ENCODE measurements around the gene EPS8. TPM values are rescaled to one million over a fixed set of nuclear protein-coding genes. Genes with fewer than 3 reads are reported as not detected.

Gene EPS8
- polyA plus RNA-seq, 1 of the 3 experiments (the other 2 are of a cell fraction), result 19.8 TPM

- no peak for DNase-seq
- peaks cover 0 to 3% of the 10 kb centered on the region in 2 experiments for H3K36me3 ChIP-seq (replicated peaks in 1 of 2; ENCODE audit: control insufficient read depth in 1 of 2, insufficient read depth in 2 of 2, low read length in 1 of 2)
- H3K9me2 ChIP-seq, result no peaks in the 10 kb centered on the region
- peaks cover 26% of the 10 kb centered on the region for H3K79me2 ChIP-seq (ENCODE audit: insufficient read depth)
- H3K4me3 ChIP-seq (ENCODE audit: low read depth in 2 of 2, low read length in 1 of 2), result no peak overlapping the region
- H3K4me2 ChIP-seq, result no peak overlapping the region
- CTCF ChIA-PET, result interaction anchor here (0.7 to 1.4 kb wide), 2 partner anchors 63 to 282 kb away, joined by 3 to 4 read pairs; no protein-coding TSS in a partner anchor
- H3K9me3 ChIP-seq, result no peaks in the 10 kb centered on the region
- no peaks in the 10 kb centered on the region for H3F3A ChIP-seq (replicated peaks; ENCODE audit: insufficient read depth)
- H3K27ac ChIP-seq (ENCODE audit: low read depth in 2 of 2, low read length in 1 of 2), result no peak overlapping the region
- H4K20me1 ChIP-seq (ENCODE audit: insufficient read depth), result no peaks in the 10 kb centered on the region
- 77% methylated on average over 6 of the region's 6 CpGs for WGBS (ENCODE audit: low lambda C conversion rate)
- POLR2A ChIA-PET, result no interaction called here
- H3K27me3 ChIP-seq (ENCODE audit: insufficient read depth), result no peaks in the 10 kb centered on the region
- H3K9ac ChIP-seq, result no peak overlapping the region
- H2AFZ ChIP-seq (ENCODE audit: low read depth), result no peak overlapping the region
- no peak for TF ChIP-seq MEF2A (IDR thresholded peaks at IDR 0.05; ENCODE audit: borderline replicate concordance, low read depth)
- peaks cover 0 to 16% of the 10 kb centered on the region in 2 experiments; a peak in 1 of 4 replicates for H3K4me1 ChIP-seq (ENCODE audit: control insufficient read depth in 1 of 2, insufficient read depth in 2 of 2, low read depth in 1 of 2, low read length in 1 of 2)
These were observed 79.6 kb downstream of the EPS8 start for GRCh38 chr12:15709551-15709950.

- Histone ChIP-seq H3K9ac (no peak overlapping the region), H3K4me1 (ENCODE audit: control insufficient read depth in 1 of 2, insufficient read depth in 2 of 2, low read depth in 1 of 2, low read length in 1 of 2) (peaks cover 0 to 16% of the 10 kb centered on the region in 2 experiments; a peak in 1 of 4 replicates), H3K9me2 (no peaks in the 10 kb centered on the region), H3K27ac (ENCODE audit: low read depth in 2 of 2, low read length in 1 of 2) (no peak overlapping the region), H2AFZ (ENCODE audit: low read depth) (no peak overlapping the region), H4K20me1 (ENCODE audit: insufficient read depth) (no peaks in the 10 kb centered on the region), H3K9me3 (no peaks in the 10 kb centered on the region), H3F3A (replicated peaks; ENCODE audit: insufficient read depth) (no peaks in the 10 kb centered on the region), H3K36me3 (replicated peaks in 1 of 2; ENCODE audit: control insufficient read depth in 1 of 2, insufficient read depth in 2 of 2, low read length in 1 of 2) (peaks cover 0 to 3% of the 10 kb centered on the region in 2 experiments), H3K4me3 (ENCODE audit: low read depth in 2 of 2, low read length in 1 of 2) (no peak overlapping the region), H3K79me2 (ENCODE audit: insufficient read depth) (peaks cover 30% of the 10 kb centered on the region), H3K4me2 (no peak overlapping the region), H3K27me3 (ENCODE audit: insufficient read depth) (no peaks in the 10 kb centered on the region)
- ChIA-PET CTCF (no interaction called here), POLR2A (no interaction called here)
- WGBS (ENCODE audit: low lambda C conversion rate), result 98% methylated on average over 2 of the region's 2 CpGs
- no peak for DNase-seq
- TF ChIP-seq IRF3 (IDR thresholded peaks at IDR 0.05; ENCODE audit: low read depth, low read length) (no peak), GABPA (IDR thresholded peaks at IDR 0.05; ENCODE audit: low read depth) (no peak), TAF1 (IDR thresholded peaks at IDR 0.05; ENCODE audit: borderline replicate concordance, low read depth, low read length) (no peak), CHD2 (IDR thresholded peaks at IDR 0.05; ENCODE audit: low read length, partially characterized antibody) (no peak)
These were observed 80.7 kb downstream of the EPS8 start for GRCh38 chr12:15708396-15709076.

- no peak for DNase-seq
- no peak overlapping the region for H3K4me2 ChIP-seq
- TF ChIP-seq JUND (IDR thresholded peaks at IDR 0.05) (no peak), ELF1 (IDR thresholded peaks at IDR 0.05) (no peak), USF2 (IDR thresholded peaks at IDR 0.05; ENCODE audit: borderline replicate concordance, low read depth, low read length) (no peak)
- no peak overlapping the region for H3K4me3 ChIP-seq (ENCODE audit: low read depth in 2 of 2, low read length in 1 of 2)
- CTCF ChIA-PET, result no interaction called here
- no peak overlapping the region for H2AFZ ChIP-seq (ENCODE audit: low read depth)
- no peaks in the 10 kb centered on the region for H3K9me2 ChIP-seq
- H3K27me3 ChIP-seq (ENCODE audit: insufficient read depth), result no peaks in the 10 kb centered on the region
- H3F3A ChIP-seq (replicated peaks; ENCODE audit: insufficient read depth), result peaks cover under 1% of the 10 kb centered on the region
- H4K20me1 ChIP-seq (ENCODE audit: insufficient read depth), result no peaks in the 10 kb centered on the region
- H3K36me3 ChIP-seq (replicated peaks in 1 of 2; ENCODE audit: control insufficient read depth in 1 of 2, insufficient read depth in 2 of 2, low read length in 1 of 2), result peaks cover 0 to 3% of the 10 kb centered on the region in 2 experiments
- no peaks in the 10 kb centered on the region for H3K9me3 ChIP-seq
- H3K27ac ChIP-seq (ENCODE audit: low read depth in 2 of 2, low read length in 1 of 2), result no peak overlapping the region
- no peak overlapping the region for H3K9ac ChIP-seq
- WGBS (ENCODE audit: low lambda C conversion rate), result 67% methylated on average over 6 of the region's 6 CpGs
- POLR2A ChIA-PET, result no interaction called here
- peaks cover 0 to 16% of the 10 kb centered on the region in 2 experiments; a peak in 1 of 4 replicates for H3K4me1 ChIP-seq (ENCODE audit: control insufficient read depth in 1 of 2, insufficient read depth in 2 of 2, low read depth in 1 of 2, low read length in 1 of 2)
- H3K79me2 ChIP-seq (ENCODE audit: insufficient read depth), result peaks cover 33% of the 10 kb centered on the region
These were observed 81.5 kb downstream of the EPS8 start for GRCh38 chr12:15707516-15708199.

Measured in SK-N-SH (cell line).